ENCODE data around the gene MS4A3. TPM values are rescaled to one million over a fixed set of nuclear protein-coding genes. Genes with fewer than 3 reads are reported as not detected.

MS4A3 gene
- total and polyA plus RNA-seq, 2 of the 4 experiments (the other 2 are of a cell fraction) = not detected

GRCh38 chr11:60116996-60117790 lies 60.7 kb downstream of the MS4A3 start:
- DNase-seq (no peak), ATAC-seq (ENCODE audit: low read depth) (no peak)
- BruUV-seq (replicated peaks) = no TSS peak
- H3K4me3 ChIP-seq (ENCODE audit: insufficient read depth, low read depth, low read length) = no peak overlapping the region
- H3K4me1 ChIP-seq (ENCODE audit: control insufficient read depth, insufficient read depth, low read length) = no peaks in the 10 kb centered on the region
- H2AK5ac ChIP-seq (ENCODE audit: low read depth, low read length) = no peak overlapping the region
- TF ChIP-seq MAZ (IDR thresholded peaks at IDR 0.05; ENCODE audit: borderline replicate concordance, low read depth, low read length) (no peak), CHD1 (IDR thresholded peaks at IDR 0.05; ENCODE audit: low read depth, low read length) (no peak), POLR2A (IDR thresholded peaks at IDR 0.05; ENCODE audit: low read depth, low read length) (no peak), CEBPB (IDR thresholded peaks at IDR 0.05; ENCODE audit: low read depth, low read length) (no peak), SMC3 (IDR thresholded peaks at IDR 0.05; ENCODE audit: low read depth, low read length) (no peak), RAD21 (IDR thresholded peaks at IDR 0.05; ENCODE audit: low read length) (no peak), CTCF (conservative IDR thresholded peaks at IDR 0.05; ENCODE audit: low read depth, low read length) (no peak), BHLHE40 (IDR thresholded peaks at IDR 0.05; ENCODE audit: low read depth, low read length) (no peak), RCOR1 (IDR thresholded peaks at IDR 0.05; ENCODE audit: insufficient replicate concordance, low read length) (no peak), NFE2L2 (IDR thresholded peaks at IDR 0.05; ENCODE audit: low read depth, low read length) (no peak)
- no peak overlapping the region for H3K4me2 ChIP-seq (ENCODE audit: low read depth, low read length)
- no peak overlapping the region for H4K91ac ChIP-seq (ENCODE audit: insufficient read depth, low read depth, low read length)
- dilution Hi-C loops (cut with HindIII; ENCODE audit: low sequenced_read_pairs, unreplicated experiment) (no loop called here), intact Hi-C loops (cut with micrococcal nuclease) (no loop called here), in situ Hi-C loops (cut with MboI; ENCODE audit: low sequenced_read_pairs) (no loop called here)
- no peak overlapping the region for H3K4ac ChIP-seq (ENCODE audit: low read depth, low read length)
- H4K8ac ChIP-seq (ENCODE audit: low read depth in 2 of 2, low read length in 2 of 2) = no peak overlapping the region
- ChIA-PET POLR2A (ENCODE audit: unreplicated experiment) (no interaction called here), CTCF (no interaction called here)
- no peaks in the 10 kb centered on the region for H3K9me1 ChIP-seq (ENCODE audit: insufficient read depth, low read length)
- no peaks in the 10 kb centered on the region for H3K27me3 ChIP-seq (ENCODE audit: control insufficient read depth, insufficient read depth, low read length)
- no peaks in the 10 kb centered on the region for H3K79me1 ChIP-seq (ENCODE audit: low read depth in 1 of 2, low read length in 2 of 2)
- H3K18ac ChIP-seq (ENCODE audit: low read depth, low read length) = no peak overlapping the region
- no peak overlapping the region for H2BK120ac ChIP-seq (ENCODE audit: low read depth, low read length)
- no peak overlapping the region for H2AFZ ChIP-seq (replicated peaks; ENCODE audit: low read length, poor library complexity)
- no peak overlapping the region for H3K23ac ChIP-seq (ENCODE audit: low read depth, low read length)
- H4K20me1 ChIP-seq (ENCODE audit: insufficient read depth, low read length) = no peaks in the 10 kb centered on the region
- peaks cover 5% of the 10 kb centered on the region for H3K9me3 ChIP-seq (ENCODE audit: control insufficient read depth, insufficient read depth, low read length)
- H2AK9ac ChIP-seq (replicated peaks; ENCODE audit: low read depth, low read length, poor library complexity) = no peak overlapping the region
- H3K56ac ChIP-seq (ENCODE audit: extremely low read depth, insufficient read depth, low read length) = no peak overlapping the region
- no peaks in the 10 kb centered on the region for H3K36me3 ChIP-seq (ENCODE audit: control insufficient read depth, insufficient read depth, low read length)
- H3K27ac ChIP-seq (ENCODE audit: insufficient read depth, low read length) = no peak overlapping the region
- no peak overlapping the region for H2BK15ac ChIP-seq (ENCODE audit: low read depth, low read length)
- H3K9ac ChIP-seq (ENCODE audit: low read depth, low read length) = no peak overlapping the region
- no peak overlapping the region for H2BK20ac ChIP-seq (ENCODE audit: low read depth, low read length)
- no peak overlapping the region for H2BK5ac ChIP-seq (ENCODE audit: low read depth, low read length, poor library complexity, severe bottlenecking)
- H4K5ac ChIP-seq (ENCODE audit: low read depth, low read length) = no peak overlapping the region
- H3K14ac ChIP-seq (replicated peaks; ENCODE audit: low read depth, low read length) = no peak overlapping the region
